GM19463 (cell line): ENCODE results near the gene USP37.

Experiments used
- ATAC-seq: cut with Tn5 transposase; IDR thresholded peaks from one replicate; pipeline ENCODE4 v1.9.1; 2021; ENCODE audit warnings: mild to moderate bottlenecking, moderate library complexity; ENCODE audit not compliant: unreplicated experiment

The USP37 gene

DNA sequence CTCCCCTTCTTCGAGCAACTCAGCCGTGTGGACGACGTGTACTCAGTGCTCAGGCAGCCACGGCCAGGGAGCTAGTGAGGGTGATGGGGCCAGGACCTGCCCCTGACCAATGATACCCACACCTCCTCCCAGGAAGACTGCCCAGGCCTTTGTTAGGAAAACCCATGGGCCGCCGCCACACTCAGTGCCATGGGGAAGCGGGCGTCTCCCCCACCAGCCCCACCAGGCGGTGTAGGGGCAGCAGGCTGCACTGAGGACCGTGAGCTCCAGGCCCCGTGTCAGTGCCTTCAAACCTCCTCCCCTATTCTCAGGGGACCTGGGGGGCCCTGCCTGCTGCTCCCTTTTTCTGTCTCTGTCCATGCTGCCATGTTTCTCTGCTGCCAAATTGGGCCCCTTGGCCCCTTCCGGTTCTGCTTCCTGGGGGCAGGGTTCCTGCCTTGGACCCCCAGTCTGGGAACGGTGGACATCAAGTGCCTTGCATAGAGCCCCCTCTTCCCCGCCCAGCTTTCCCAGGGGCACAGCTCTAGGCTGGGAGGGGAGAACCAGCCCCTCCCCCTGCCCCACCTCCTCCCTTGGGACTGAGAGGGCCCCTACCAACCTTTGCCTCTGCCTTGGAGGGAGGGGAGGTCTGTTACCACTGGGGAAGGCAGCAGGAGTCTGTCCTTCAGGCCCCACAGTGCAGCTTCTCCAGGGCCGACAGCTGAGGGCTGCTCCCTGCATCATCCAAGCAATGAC is 163.6 kb downstream of the USP37 start:
- no peak for ATAC-seq

DNA sequence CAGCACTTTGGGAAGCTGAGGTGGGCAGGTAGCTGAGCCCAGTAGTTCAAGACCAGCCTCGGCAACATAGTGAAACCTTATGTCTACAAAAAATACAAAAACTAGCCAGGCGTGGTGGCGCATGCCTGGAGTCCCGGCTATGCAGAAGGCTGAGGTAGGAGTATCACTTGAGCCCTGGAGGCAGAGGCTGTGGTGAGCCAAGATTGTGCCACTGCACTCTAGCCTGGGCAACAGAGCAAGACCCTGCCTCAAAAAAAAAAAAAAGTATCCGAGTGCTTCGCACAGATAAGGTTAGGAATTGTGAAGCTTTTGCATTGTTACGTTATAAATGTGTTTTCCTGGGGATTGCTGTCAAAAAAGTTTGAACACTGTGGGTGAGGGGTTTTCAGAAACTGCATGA is 164.3 kb downstream of the USP37 start:
- ATAC-seq = no peak

DNA sequence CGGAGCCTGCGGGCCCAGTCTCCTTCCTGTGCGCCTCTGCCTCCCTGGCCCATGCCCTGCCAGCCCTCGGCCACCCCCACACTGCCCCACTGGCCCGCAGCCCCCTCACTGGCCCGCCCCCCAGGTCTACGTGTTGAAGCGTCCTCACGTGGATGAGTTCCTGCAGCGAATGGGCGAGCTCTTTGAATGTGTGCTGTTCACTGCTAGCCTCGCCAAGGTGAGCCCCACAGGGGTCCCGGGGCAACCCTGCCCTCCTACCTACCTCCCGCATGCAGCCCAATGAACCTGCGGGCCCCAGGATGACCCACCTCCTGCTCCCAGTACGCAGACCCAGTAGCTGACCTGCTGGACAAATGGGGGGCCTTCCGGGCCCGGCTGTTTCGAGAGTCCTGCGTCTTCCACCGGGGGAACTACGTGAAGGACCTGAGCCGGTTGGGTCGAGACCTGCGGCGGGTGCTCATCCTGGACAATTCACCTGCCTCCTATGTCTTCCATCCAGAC is 165.2 kb downstream of the USP37 start:
- no peak for ATAC-seq

DNA sequence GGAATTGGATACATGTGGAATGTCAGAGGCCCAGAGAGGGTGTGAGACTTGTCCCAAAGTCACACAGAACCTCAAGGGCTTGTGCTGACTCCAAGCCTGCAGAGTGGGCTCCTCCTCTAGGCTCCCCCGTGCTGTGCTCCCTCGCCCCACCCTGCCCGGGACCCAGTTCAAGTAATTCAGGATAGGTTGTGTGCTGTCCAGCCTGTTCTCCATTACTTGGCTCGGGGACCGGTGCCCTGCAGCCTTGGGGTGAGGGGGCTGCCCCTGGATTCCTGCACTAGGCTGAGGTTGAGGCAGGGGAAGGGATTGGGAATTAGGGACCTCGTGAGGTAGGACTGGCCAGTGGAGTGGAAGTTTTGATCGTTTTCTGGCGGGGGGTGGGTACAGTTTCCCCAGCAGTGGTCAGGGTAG is 165.7 kb downstream of the USP37 start:
- no peak for ATAC-seq

DNA sequence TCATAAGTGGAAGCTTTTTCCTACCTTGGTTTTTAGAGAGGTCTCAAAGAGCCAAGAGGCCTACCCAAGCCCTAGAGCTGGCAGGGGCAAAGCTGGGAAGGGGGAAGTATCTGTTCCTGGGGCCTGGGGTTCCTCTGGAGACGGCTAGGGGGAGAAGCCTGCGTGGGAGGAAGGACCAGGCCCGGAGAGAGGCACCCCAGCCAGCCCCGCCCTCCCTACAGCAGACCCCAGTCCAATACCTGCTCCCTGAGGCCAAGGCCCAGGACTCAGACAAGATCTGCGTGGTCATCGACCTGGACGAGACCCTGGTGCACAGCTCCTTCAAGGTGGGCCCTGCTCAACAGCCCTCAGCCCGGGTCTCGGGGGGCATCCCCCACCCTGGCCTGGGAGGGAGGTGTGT is 166.3 kb downstream of the USP37 start:
- no peak for ATAC-seq

DNA sequence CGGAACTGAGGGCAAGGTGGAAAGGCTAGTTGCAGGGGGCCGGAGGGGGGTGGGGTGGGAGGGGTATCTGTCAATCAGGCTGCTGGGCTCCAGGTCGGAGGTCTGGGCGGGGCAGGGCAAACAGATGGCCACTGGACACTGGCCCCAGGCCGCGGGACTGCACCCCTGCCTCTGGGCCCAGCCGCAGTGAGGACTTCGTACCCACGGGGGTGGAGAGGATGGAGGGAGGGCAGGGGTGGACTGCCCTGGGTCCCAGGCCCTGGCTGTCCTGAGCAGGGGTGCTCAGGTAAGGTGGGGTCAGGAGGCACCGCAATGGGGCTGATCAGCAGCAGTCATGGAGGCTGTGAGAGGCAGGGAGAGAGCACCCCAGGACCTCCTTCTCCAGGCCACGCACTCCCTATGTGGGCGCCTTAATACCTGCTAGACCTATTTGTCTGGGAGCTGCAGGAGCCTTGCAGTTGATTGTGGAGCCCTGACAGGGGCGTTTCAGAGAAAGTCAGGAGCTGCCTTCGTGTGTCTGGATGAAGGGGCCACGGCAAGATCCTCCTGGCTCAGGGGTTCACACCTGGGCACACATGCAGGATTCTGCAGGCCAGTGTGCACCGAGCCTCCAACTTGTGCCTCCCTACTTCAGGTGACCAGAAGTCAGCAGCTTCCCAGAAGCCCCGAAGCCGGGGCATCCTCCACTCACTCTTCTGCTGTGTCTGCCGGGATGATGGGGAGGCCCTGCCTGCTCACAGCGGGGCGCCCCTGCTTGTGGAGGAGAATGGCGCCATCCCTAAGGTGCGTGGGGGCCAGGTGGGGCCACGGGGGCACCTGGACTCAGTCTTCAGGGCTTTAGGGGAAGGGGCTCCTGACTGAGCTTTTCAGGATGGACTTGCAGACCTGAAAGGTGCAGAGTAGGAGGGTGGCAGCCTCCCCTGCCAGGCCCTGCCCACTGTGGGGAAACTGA is 166.9 kb downstream of the USP37 start:
- no peak for ATAC-seq
